Measurements from ENCODE around the gene VAV2.

VAV2 gene

DNA sequence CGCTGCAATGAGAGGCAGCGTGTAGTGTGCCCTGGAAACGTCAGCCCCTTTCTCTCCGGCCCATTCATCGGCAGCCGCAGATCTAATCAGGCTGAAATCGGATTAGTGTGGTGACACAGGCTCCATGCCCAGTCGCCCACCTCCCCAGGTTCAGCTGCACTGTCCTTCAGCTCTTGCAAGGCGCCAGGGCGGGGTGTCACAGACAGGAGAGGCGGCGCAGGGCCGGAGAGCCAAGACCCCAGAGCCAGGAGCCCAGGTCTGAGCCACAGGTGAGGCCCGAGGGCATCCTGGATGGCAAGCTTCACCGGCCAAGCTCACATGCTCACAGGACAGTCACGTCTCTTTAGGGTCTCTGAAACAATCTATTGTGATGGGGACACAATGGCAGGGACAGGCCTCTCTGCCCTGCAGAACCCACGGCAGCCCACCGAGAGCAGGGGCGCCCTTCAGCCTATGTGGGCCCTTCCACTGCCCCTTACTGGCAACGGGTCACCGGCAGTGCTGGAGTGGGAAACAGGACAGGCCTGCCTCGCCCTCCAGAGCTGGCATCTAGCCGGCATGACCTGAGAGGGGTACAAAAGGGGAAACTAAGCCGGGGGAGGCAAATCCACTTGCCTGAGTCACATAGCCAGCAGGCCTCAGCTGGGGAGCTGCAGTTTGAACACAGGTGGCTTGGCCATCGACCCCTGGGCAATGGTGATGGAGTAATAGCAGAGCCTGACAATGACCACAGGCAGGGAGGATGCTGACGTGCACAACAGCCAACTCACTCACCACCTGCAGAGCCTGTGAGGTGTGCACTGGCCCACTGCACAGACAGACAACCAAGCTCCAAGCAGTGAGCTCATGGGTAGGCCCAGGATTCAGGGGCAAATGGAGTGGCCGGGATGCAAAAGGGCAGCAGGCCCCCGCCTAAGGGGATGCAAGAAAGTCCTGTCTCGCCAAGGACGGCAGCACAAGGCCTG is 48.1 kb downstream of the VAV2 start:
- Histone ChIP-seq H3K4ac (ENCODE audit: low read depth, low read length) (peak overlapping the region; percentile 31), H3K18ac (ENCODE audit: low read length) (peak overlapping the region; percentile 15), H3K79me2 (ENCODE audit: control insufficient read depth, insufficient read depth, low read length, poor library complexity) (peaks cover 53% of the 10 kb centered on the region), H3K27me3 (ENCODE audit: insufficient read depth, low read length) (no peaks in the 10 kb centered on the region), H3K4me3 (ENCODE audit: low read depth, low read length) (no peak overlapping the region), H3K36me3 (ENCODE audit: control insufficient read depth in 1 of 2, insufficient read depth in 2 of 2, low read length in 2 of 2) (peaks cover 42 to 43% of the 10 kb centered on the region in 2 experiments), H2AK5ac (ENCODE audit: low read length) (no peak overlapping the region), H2BK120ac (ENCODE audit: insufficient read depth, low read length, poor library complexity) (no peak overlapping the region), H3K14ac (ENCODE audit: low read length) (no peak overlapping the region), H2BK12ac (ENCODE audit: low read length) (no peak overlapping the region), H3K79me1 (ENCODE audit: low read length) (peaks cover 13% of the 10 kb centered on the region), H4K12ac (ENCODE audit: low read depth, low read length) (no peak overlapping the region), H3K23ac (ENCODE audit: low read length) (no peak overlapping the region), H3K4me1 (ENCODE audit: control insufficient read depth in 1 of 2, insufficient read depth in 2 of 2, low read length in 2 of 2) (peaks cover 38 to 58% of the 10 kb centered on the region in 2 experiments), H2BK5ac (ENCODE audit: low read depth, low read length, poor library complexity) (no peak overlapping the region), H3K27ac (ENCODE audit: low read depth, low read length) (no peak overlapping the region), H3K9me3 (ENCODE audit: insufficient read depth, low read depth, low read length) (no peaks in the 10 kb centered on the region), H3K4me2 (ENCODE audit: low read length) (no peak overlapping the region), H2AFZ (ENCODE audit: insufficient read depth, low read length, poor library complexity) (no peak overlapping the region), H3K9ac (ENCODE audit: low read length) (no peak overlapping the region), H4K8ac (ENCODE audit: low read depth, low read length) (no peak overlapping the region), H4K91ac (ENCODE audit: low read depth, low read length) (peak overlapping the region; percentile 11)
- DNase-seq = no peak
- WGBS (ENCODE audit: extremely low coverage, insufficient coverage, insufficient read length) = no CpG with 5 or more reads among the region's 30 CpGs

DNA sequence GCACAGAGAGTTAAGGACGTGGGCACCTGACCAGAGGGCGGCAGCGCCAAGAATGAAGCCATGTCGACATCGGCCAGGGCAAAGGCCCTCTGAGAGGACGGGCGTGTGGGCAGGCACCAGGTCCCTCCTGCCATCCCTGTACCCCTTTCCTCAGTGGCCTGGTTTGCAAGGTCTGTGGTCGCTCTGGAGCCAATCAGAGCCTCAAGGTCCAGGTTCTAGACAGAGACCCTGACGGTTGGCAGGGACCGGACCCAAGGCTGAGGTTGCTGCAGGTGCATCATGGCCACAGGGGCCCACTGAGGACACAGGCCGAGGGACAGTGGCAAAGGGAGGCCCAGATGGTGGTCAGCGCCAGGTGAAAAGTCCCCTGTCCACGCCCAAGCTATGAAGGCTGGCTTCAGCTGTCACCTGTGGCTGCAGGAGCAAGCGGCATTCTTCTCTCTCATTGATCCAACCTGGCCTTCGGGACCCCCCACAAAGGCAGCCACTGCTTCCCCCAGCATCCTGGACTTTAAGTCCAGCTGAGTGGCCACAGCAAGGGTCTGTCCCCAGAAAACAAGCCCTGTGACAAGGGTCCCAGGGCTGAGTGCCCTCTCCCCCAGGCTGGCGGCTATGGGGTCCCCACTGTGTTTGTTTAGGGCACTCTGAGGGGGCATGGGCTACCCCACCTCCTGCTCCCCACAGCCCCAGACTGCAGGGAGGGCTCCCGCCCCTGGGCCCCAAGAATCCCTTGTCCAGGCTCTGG is 48.9 kb downstream of the VAV2 start:
- Histone ChIP-seq H3K18ac (ENCODE audit: low read length) (peak overlapping the region; percentile 61), H4K8ac (ENCODE audit: low read depth, low read length) (no peak overlapping the region), H2BK120ac (ENCODE audit: insufficient read depth, low read length, poor library complexity) (no peak overlapping the region), H3K27me3 (ENCODE audit: insufficient read depth, low read length) (no peaks in the 10 kb centered on the region), H3K14ac (ENCODE audit: low read length) (no peak overlapping the region), H4K91ac (ENCODE audit: low read depth, low read length) (peak overlapping the region; percentile 11), H3K4me2 (ENCODE audit: low read length) (no peak overlapping the region), H3K4me3 (ENCODE audit: low read depth, low read length) (no peak overlapping the region), H2BK5ac (ENCODE audit: low read depth, low read length, poor library complexity) (no peak overlapping the region), H3K79me2 (ENCODE audit: control insufficient read depth, insufficient read depth, low read length, poor library complexity) (peaks cover 46% of the 10 kb centered on the region), H3K9ac (ENCODE audit: low read length) (no peak overlapping the region), H3K4ac (ENCODE audit: low read depth, low read length) (peak overlapping the region; percentile 31), H3K79me1 (ENCODE audit: low read length) (peaks cover 11% of the 10 kb centered on the region), H3K9me3 (ENCODE audit: insufficient read depth, low read depth, low read length) (no peaks in the 10 kb centered on the region), H2BK12ac (ENCODE audit: low read length) (no peak overlapping the region), H3K27ac (ENCODE audit: low read depth, low read length) (no peak overlapping the region), H2AK5ac (ENCODE audit: low read length) (no peak overlapping the region), H3K4me1 (ENCODE audit: control insufficient read depth in 1 of 2, insufficient read depth in 2 of 2, low read length in 2 of 2) (peaks cover 32 to 50% of the 10 kb centered on the region in 2 experiments), H3K23ac (ENCODE audit: low read length) (no peak overlapping the region), H4K12ac (ENCODE audit: low read depth, low read length) (no peak overlapping the region), H2AFZ (ENCODE audit: insufficient read depth, low read length, poor library complexity) (no peak overlapping the region), H3K36me3 (ENCODE audit: control insufficient read depth in 1 of 2, insufficient read depth in 2 of 2, low read length in 2 of 2) (peaks cover 45 to 49% of the 10 kb centered on the region in 2 experiments)
- DNase-seq = no peak
- WGBS (ENCODE audit: extremely low coverage, insufficient coverage, insufficient read length) = no CpG with 5 or more reads among the region's 17 CpGs

DNA sequence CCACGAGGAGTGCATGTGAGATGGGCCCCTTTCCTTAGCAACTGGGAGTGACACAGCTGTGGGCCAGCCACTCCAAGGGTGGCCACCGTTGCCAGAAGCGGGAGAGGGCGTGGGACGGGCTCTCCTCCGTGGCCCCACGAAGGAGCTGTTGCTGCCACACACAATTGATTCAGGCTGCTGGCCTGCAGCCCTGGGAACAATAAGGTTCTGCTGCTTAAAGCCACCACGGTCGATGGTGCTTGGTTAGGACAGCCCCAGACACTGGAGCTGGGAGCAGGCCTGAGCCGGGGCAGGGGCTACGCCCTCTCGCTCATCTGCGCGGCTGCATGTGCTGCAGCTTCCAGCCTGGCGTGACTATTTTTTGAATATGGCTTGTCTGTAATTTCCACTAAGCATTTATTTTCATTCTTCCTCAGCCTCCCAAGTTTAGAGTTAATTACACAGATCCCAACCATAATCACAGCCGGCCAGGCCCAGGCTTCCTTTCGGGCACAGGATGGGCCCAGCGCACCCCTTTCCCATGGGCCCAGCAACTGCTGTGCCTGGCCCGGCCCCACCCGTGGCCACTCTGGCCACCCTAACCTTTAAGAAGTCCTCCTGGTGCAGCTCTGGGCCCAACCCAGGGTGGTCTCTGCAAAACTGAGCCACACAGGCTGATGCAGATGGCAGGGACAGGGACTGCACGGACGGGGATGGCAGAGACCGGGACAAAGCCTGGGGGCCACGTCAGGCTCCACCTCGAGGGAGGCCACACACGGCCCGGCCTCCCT is 49.7 kb downstream of the VAV2 start:
- Histone ChIP-seq H2AFZ (ENCODE audit: insufficient read depth, low read length, poor library complexity) (no peak overlapping the region), H3K4me3 (ENCODE audit: low read depth, low read length) (no peak overlapping the region), H2BK5ac (ENCODE audit: low read depth, low read length, poor library complexity) (no peak overlapping the region), H3K4me2 (ENCODE audit: low read length) (no peak overlapping the region), H3K36me3 (ENCODE audit: control insufficient read depth in 1 of 2, insufficient read depth in 2 of 2, low read length in 2 of 2) (peaks cover 52 to 54% of the 10 kb centered on the region in 2 experiments), H3K23ac (ENCODE audit: low read length) (no peak overlapping the region), H2BK12ac (ENCODE audit: low read length) (peak overlapping the region; percentile 10), H3K4ac (ENCODE audit: low read depth, low read length) (peak overlapping the region; percentile 31), H2AK5ac (ENCODE audit: low read length) (no peak overlapping the region), H3K79me1 (ENCODE audit: low read length) (peaks cover 7% of the 10 kb centered on the region), H3K9me3 (ENCODE audit: insufficient read depth, low read depth, low read length) (no peaks in the 10 kb centered on the region), H3K18ac (ENCODE audit: low read length) (peak overlapping the region; percentile 61), H3K27ac (ENCODE audit: low read depth, low read length) (no peak overlapping the region), H3K14ac (ENCODE audit: low read length) (no peak overlapping the region), H2BK120ac (ENCODE audit: insufficient read depth, low read length, poor library complexity) (no peak overlapping the region), H4K8ac (ENCODE audit: low read depth, low read length) (no peak overlapping the region), H3K79me2 (ENCODE audit: control insufficient read depth, insufficient read depth, low read length, poor library complexity) (peaks cover 42% of the 10 kb centered on the region), H3K4me1 (ENCODE audit: control insufficient read depth in 1 of 2, insufficient read depth in 2 of 2, low read length in 2 of 2) (peaks cover 26 to 44% of the 10 kb centered on the region in 2 experiments), H3K9ac (ENCODE audit: low read length) (no peak overlapping the region), H3K27me3 (ENCODE audit: insufficient read depth, low read length) (no peaks in the 10 kb centered on the region), H4K12ac (ENCODE audit: low read depth, low read length) (no peak overlapping the region), H4K91ac (ENCODE audit: low read depth, low read length) (no peak overlapping the region)
- WGBS (ENCODE audit: extremely low coverage, insufficient coverage, insufficient read length) = no CpG with 5 or more reads among the region's 27 CpGs
- DNase-seq = no peak

DNA sequence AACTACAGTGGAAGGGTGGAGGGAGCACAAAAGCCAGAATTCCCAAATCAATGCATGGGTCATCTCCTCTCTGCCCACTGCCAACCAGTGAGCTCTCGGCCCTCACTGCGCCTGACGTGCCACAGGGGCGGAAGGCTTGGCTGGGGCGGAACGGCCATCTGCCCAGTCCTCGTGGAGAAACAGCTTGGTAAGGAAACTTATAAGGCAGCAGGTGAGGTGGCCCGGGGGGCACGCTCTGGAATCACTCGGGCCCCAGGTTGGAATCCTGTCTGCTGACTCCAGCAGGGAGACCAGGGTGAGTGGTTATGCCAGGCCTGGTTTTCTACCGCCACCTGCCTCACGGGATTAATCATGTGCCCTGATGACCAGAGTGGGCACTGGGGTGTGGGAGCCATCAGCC is 52.3 kb downstream of the VAV2 start:
- Histone ChIP-seq H2BK5ac (ENCODE audit: low read depth, low read length, poor library complexity) (no peak overlapping the region), H3K18ac (ENCODE audit: low read length) (no peak overlapping the region), H4K8ac (ENCODE audit: low read depth, low read length) (no peak overlapping the region), H2AK5ac (ENCODE audit: low read length) (no peak overlapping the region), H3K36me3 (ENCODE audit: control insufficient read depth in 1 of 2, insufficient read depth in 2 of 2, low read length in 2 of 2) (peaks cover 44 to 53% of the 10 kb centered on the region in 2 experiments), H3K27ac (ENCODE audit: low read depth, low read length) (no peak overlapping the region), H3K79me1 (ENCODE audit: low read length) (peaks cover 2% of the 10 kb centered on the region), H3K9ac (ENCODE audit: low read length) (no peak overlapping the region), H3K4me3 (ENCODE audit: low read depth, low read length) (no peak overlapping the region), H3K23ac (ENCODE audit: low read length) (no peak overlapping the region), H3K4me1 (ENCODE audit: control insufficient read depth in 1 of 2, insufficient read depth in 2 of 2, low read length in 2 of 2) (peaks cover 28 to 44% of the 10 kb centered on the region in 2 experiments), H4K12ac (ENCODE audit: low read depth, low read length) (no peak overlapping the region), H4K91ac (ENCODE audit: low read depth, low read length) (no peak overlapping the region), H3K4me2 (ENCODE audit: low read length) (no peak overlapping the region), H3K14ac (ENCODE audit: low read length) (no peak overlapping the region), H3K9me3 (ENCODE audit: insufficient read depth, low read depth, low read length) (no peaks in the 10 kb centered on the region), H2BK12ac (ENCODE audit: low read length) (no peak overlapping the region), H3K79me2 (ENCODE audit: control insufficient read depth, insufficient read depth, low read length, poor library complexity) (peaks cover 30% of the 10 kb centered on the region), H2AFZ (ENCODE audit: insufficient read depth, low read length, poor library complexity) (no peak overlapping the region), H3K4ac (ENCODE audit: low read depth, low read length) (peak overlapping the region; percentile 26), H3K27me3 (ENCODE audit: insufficient read depth, low read length) (no peaks in the 10 kb centered on the region), H2BK120ac (ENCODE audit: insufficient read depth, low read length, poor library complexity) (no peak overlapping the region)
- no peak for DNase-seq
- WGBS (ENCODE audit: extremely low coverage, insufficient coverage, insufficient read length) = no CpG with 5 or more reads among the region's 12 CpGs
